NCI-H2107 treated with DMSO at 0.1 percent for 48 hours (cell line): ENCODE data around the gene ANKRD28.
"Not testable (repeated sequence)": the region's sequence is repeated elsewhere in the genome, so short reads cannot be mapped to it uniquely, and the experiment has no call there.

ENCODE experiments used
- DNase-seq: peaks from one replicate; lab custom pipeline; 2025; ENCODE audit not compliant: unreplicated experiment; lab: John Stamatoyannopoulos, UW

ANKRD28 gene

DNA sequence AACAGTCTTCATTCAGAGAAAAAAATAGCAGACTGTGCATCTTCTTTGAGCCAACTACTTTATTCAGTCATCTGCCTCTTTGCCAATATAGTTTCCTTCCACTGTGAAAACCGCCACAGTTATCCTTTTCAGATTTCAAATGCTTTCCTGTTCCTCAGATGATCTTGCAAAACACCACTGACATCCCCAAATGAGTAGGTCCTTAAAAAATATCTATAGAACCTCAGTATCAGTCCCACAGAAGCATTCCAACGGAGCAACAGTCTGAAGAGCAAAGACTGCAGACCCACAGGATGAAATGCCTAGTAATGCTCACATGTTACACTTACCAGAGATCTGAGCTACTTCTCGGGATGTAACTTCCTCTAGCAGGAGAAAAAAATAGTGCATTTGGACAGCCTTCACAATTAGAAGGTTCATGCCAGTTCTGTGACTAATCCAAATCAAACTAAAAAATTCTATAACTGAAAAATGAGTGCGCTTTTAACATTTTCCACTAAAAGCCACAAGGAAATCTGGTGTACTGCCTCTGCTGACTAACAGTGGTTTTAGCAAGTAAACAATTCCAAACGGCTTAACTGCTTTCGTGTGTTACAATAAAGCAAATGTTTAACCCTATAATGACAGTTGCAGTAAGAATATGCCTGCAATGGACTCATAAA lies at the start of gene ANKRD28:
TSS of gene ANKRD28 (minus strand) at position 338 of the 662 bp plus-strand sequence. CDS start 1,458 bp downstream, outside the sequence.
- no peak for DNase-seq

DNA sequence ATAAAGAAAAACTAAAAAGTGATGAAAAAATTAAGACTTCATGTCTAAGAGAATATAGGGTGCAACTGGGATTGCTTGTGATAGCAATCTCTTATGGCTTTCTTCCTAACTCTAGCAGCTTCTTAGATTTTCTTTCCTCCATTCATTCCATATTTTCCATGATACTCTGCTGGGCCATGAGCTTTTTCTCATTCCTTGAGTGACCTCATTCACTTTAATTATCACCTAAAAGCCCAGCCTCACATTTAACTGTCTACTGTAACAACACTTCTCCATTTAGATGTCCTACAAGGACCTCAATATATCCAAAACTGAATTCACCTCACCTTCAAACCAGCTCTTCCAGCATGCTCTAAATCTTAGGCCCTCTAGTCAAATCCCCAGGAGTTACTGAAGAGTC lies 49.5 kb upstream of the ANKRD28 start:
- DNase-seq, result no peak

DNA sequence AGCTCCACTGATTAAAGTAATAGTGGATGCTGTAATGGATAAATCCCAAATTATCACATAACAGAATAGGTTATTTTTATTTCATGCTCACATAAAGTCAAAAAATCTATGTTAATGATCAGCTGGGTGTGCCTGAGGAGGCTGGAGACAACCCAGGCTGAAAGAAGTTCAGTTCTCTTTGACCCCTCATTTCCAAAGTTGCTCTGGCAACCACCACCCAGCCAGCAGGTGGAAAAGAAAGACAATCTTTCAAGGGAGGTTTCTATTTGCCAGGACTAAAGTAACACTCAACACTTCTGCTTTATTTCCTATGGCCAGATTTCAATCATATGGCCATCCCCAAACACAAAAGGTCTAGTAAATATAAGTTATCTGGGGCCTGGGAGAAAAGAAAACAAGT lies 48.8 kb upstream of the ANKRD28 start:
- no peak for DNase-seq

DNA sequence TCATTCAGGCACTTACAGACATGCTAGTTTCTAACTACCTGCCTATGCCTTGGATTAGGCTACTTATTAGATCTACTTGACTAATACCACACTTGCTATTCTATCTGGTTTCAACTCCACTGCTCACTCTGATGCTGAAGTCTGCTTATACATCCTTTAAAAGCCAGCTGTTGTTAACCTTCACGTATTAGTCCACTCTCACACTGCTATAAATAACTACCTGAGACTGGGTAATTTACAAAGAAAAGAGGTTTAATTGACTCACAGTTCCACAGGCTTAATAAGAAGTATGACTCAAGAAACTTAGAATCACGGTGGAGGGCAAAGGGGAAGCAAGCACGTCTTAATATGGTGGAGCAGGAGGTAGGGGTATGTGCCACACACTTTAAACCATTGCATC lies 47.7 kb upstream of the ANKRD28 start:
- DNase-seq, result no peak

DNA sequence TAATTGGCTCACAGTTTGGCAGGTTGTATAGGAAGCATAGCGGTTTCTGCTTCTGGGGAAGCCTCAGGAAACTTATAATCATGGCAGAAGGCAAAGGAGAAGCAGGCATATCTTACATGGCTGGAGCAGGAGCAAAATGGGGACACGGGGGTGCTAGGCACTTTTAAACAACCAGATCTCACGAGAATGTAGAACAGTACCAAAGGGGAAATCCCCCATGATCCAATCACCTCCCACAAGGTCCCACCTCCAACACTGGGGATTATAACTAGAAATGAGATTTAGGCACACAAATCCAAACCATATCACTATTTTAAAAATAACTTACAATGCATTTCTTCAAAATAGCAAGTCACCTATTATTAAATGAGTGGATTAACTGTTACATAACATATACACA lies 47.1 kb upstream of the ANKRD28 start:
- no peak for DNase-seq

DNA sequence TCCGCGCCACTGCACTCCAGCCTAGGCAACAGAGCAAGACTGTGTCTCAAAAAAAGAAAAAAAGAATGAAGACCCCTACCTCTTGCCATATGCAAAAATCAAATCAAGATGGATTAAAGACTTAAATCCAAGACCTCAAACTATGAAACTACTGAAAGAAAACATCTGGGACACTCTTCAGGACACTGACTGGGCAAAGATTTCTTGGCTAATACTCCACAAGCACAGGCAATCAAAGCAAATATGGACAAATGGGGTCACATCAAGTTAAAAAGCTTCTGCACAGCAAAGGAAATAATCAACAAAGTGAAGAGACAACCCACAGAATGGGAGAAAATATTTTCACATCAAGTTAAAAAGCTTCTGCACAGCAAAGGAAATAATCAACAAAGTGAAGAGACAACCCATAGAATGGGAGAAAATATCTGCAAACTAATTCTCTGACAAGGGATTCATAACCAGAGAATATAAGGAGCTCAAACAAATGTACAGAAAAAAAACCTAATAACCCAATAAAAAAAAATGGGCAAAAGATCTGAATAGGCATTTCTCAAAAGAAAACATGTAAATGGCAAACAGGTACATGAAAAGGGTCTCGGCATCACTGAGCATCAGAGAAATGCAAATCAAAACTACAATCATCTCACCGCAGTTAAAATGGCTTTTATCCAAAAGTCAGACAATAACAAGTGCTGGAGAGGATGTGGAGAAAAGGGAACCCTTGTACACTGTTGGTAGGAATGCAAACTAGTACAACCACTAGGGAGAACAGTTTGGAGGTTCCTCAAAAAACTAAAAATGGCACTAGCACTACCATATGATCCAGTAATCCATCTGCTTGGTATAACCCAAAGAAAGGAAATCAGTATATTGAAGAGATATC lies 43.6 kb upstream of the ANKRD28 start:
- not testable (repeated sequence) for DNase-seq

DNA sequence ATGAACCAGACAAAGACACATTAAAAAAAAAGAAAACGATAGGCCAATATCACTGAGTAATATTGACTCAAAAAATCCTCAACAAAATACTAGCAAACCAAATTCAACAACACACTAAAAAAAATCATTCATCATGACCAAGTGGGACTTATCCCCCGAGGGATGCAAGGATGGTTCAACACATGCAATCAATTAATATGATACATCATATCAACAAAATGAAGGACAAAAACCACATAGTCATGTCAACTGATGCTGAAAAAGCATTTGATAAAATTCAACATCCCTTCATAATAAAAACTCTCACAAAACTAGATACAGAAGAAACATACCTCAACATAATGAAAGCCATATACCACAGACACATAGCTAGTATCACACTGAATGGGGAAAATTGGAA lies 41.8 kb upstream of the ANKRD28 start:
- DNase-seq, result no peak

DNA sequence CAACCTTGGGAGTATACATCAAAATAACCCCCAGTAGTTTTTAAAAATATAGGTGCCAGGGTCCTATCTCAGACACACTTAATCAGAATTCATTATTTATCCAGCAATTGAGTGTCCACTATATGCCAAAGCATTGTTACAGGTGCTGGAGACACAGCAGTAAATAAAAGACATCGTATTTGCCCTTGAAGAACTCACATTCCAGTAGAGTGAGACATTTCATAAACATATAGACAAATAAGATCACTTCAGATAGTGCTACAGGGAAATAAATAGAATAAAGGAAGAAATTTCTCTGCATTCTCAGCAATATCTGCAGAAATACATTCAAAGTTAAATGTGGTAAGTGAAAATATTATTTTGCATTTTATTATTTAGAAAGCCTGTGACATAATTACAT lies 34.1 kb upstream of the ANKRD28 start:
- DNase-seq, result no peak

DNA sequence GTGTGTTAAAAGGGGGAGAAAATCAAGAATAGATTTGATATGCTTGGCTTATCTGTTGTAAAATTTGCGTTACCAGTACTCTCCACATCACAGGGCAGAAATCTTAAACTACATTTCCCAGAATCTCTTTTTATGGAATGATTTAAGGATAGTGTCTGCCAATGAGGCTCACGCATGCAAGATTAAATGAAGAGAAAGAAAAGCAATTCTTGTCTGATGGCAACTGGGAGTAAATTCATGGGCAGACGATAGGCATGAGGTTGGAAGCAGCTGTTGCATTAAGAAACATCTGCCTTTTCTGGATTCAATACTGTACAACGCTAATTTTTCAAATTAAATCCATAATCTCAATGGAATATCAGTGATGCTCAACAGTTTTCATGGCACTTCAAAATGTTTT lies 27.2 kb upstream of the ANKRD28 start:
- DNase-seq, result no peak

DNA sequence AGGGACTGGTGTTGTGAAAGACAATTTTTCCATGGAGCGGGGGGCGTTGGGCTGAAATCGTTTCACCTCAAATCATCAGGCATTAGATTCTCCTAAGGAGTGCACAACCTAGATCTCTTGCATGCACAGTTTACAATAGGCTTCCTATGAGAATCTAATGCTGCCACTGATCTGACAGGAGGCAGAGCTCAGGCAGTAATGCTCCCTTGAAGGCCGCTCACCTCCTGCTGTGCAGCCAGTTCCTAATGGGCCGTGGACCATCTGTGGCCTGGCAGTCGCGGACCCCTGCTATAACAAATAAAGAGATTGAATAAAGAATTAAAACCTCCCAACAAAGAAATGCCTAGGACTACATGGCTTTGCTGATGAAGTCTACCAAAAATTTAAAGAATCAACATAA lies 25.3 kb upstream of the ANKRD28 start:
- DNase-seq, result no peak

DNA sequence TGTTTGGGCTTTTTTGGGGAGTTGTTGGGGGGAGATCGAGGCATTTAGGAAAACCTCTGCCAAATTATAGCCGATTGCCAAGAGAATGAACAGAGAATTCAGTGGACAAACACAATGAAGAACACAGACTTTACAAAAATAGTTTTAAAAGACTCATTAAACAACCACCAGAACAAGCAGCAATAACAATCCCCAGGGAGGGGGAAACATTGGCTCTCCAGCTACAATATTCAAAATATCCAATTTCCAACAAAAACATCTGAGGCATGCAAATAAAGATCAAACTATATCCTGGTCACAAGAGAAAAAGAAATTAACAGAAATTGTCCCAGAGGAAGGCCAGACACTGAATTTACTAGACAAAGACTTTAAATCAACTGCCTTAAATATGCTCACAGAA lies 24.5 kb upstream of the ANKRD28 start:
- DNase-seq, result no peak

DNA sequence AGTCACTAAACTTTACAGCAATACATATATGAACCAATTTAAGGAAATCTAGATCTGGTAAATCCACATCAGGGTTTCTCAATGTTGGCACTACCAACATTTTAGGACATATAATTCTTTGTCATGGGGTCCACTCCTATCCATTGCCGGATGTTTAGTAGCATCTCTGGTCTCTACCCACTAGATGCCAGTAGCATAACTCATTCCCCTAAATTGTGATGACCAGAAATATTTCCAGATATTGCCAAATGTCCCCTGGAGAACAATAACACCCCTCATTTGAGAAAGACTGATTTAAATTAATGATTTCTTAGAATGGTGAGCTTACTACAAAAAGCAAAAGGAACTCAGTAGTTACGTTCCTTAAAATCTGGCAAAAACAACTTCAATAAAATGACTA lies 23.1 kb upstream of the ANKRD28 start:
- DNase-seq, result no peak

DNA sequence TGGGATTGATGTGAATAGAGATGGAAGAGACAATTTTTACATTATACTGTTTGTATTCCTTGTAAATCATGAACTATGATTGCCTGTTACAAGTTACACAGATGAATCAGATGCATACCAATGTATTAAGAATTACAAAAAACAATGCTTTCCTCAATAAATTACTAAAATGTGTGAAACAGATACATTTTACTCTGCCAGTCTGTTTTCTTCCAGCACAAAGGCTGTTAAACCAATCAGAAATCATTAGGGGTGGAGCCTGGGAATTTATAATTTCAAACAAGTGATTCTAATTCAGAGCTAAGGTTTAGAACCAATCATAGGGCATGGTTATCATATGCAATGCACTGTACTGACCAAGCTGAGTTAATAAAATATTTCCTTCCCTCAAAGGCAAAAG lies 21.8 kb upstream of the ANKRD28 start:
- DNase-seq, result no peak

DNA sequence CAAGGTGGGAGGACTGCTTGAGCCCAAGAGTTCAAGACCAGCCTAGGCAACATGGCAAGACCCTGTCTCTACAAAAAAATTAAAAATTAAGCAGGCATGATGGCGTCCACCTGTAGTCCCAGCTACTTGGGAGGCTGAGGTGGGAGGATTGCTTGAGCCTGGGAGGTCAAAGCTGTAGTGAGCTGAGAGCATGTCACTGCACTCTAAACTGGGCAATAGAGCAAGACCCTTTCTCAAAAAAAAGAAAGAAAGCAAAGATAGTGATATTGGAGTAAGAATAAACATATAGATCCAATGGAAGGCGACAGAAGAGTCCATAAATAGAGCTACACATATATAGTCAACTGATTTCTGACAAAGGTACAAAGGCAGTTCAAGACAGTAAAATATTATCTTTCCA lies 21.3 kb upstream of the ANKRD28 start:
- DNase-seq, result no peak

DNA sequence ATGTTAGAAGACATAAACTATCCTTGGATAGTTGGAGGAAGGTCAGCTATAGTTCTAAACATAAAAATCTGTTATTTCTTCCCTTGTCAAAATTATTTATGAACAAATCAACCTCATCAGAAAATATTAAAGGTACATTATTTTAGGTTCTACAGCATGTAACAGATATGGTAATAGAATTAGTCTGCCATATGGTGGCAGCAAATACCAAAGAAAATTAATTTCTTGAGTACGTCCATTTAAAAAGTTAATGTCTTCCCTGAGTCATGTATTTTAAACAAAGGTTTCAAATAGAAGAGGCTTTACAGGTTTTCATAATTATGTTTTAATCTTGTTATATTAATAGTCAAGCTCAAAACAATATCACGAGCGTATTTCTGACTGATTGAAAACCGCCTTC lies 17.9 kb upstream of the ANKRD28 start:
- DNase-seq, result no peak

DNA sequence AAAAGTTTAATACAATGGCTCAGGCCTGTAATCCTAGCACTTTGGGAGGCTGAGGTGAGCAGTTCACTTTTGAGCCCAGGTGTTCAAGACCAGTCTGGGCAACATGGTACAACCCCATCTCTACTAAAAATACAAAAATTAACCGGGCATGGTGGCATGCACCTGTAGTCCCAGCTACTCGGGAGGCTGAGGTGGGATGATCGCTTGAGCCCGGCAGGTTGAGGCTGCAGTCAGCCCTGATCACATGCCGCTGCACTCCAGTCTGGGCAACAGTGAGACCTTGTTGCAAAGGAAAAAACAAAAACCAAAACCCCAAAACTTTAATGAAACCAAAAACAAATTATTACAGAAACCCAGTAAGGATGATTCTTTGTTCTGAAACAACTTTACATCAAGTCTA lies 15.3 kb upstream of the ANKRD28 start:
- DNase-seq, result not testable (repeated sequence)

DNA sequence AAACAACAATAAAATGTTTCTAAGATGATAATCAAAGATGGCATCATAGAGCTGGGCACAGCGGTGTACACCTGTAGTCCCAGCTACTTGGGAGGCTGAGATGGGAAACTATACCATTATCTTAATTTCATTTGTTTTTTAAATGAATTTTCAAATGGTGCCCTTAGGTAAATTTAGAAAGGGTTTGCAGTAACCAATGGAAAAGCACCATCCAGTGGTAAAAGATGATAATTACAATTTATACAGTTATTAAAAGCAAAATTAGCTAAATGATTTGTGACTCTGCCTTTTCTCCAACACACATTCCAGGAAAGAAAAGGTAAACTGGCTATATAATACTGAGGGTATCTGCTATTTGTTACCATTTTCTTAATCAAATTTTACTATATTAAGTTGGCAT lies 14.4 kb upstream of the ANKRD28 start:
- DNase-seq, result no peak

DNA sequence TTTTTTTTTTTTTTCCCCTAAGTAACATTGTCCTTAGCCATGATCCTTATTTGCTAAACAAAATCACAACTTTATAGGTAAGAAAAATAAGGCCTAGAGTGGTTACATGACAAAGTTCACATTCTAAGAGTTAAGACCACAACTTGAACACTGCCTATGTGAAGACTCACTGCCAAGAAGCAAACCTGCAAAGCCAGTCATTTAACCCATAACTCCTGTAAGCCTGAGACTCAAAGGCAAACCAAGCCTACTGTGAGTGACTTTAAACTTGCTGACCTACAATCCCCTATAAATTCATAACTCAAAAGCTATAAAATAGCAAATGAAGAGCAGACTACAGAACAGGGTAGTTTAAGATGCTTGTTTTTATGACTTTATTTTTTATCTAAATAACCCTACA lies 12.9 kb upstream of the ANKRD28 start:
- DNase-seq, result no peak

DNA sequence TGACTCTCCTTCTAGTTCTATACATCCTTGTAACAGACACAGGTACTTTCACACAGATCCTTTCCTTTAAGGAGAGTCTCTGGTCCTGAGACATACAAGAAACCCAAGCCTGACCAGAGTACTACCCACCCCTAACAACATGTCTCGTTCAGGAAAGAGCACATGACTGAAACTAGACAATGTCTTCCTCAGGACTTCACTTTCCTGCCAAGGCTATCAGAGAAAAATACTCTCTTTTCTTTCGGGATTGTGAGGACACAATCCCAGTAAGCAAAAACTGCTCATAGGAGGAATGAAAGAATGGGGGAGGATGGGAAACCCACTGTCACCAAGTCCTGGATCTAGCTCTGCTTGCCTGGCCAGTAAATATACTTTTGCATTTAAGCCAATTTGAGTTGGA lies 11.5 kb upstream of the ANKRD28 start:
- no peak for DNase-seq

DNA sequence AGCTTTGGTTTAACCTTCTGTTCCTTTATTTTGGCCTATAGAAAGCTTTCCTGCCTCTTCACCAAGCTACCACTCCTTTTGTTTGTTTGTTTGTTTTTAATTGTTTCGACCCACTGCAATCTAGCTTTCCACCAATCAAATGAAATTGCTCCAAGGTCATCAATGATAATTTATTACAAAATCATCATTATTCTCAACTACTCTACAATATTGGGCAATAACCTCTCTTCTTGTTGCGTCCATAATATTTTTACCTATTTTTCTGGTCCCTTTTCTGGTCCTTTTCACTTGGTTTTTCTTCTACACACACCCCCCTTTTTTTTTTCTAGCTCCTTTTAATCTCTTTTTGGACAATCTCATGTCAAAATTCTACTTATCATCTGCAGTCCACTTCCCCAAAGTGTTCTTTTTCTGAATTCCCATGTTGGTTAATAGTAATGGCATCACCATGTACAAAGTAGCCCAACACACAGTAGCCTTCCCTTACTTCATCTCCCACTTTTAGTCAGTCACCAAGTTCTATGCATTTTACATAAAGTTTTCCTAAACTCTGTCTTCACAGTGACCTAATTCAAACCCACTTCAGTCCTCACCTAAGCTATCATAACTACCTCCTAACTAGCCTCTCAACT lies 11.0 kb upstream of the ANKRD28 start:
- no peak for DNase-seq

DNA sequence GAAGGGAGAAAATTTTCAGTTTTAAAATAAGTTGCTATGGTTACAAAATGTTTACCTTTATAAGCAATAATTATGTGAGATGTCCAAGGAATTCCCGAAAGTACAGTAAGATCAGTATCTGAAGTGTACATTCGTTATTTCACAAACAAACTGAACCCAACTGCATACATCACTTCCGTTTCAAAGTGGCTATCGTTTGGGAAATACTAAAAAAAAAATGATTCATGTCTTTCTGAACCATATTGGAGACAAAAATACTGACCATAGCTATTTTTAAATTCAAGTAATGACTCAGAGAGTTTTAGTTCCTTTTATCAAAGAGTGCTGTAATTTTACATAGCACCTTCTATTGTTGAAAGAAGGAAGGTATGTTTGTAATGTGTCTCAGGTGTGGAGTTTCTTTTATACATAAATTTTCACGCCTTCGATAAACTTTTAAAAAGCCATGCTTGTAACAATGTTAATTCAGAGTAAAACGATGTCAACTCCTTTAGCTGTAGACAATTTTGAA lies 8.0 kb upstream of the ANKRD28 start:
- DNase-seq, result no peak

DNA sequence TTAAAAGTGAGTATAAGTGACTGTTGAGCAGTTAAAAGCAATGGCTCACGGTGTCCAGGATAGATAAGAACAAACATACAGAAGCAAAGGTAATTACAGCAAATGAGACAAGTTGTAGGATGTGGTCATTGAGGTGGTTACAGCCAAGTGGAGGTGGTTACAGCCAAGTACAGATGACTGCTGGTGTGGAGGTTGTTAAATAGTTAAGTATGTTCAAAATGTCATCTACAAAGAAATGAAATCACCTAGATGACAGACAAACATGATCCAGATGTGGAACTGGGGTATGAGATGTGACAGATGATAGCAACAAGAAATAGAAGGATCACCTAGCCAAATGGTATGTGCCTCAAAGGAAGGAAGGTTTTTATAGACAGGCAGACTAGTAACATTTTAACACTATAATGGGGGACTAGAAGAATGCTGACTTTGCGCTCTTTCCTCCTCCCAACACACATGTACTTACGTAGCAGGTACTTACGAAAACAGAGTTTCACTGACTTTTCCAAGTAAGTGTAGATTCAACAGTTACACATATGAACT lies 6.8 kb upstream of the ANKRD28 start:
- no peak for DNase-seq
